GM20431 (cell line): Measurements from ENCODE around the gene TOP2A.

ENCODE experiments used
- in situ Hi-C: fragments of 300-500 bp; cut with MseI, MboI; formaldehyde crosslinking; loops from one replicate; pipeline ENCODE4 v1.15.0; 2020; ENCODE audit warnings: low sequenced_read_pairs; ENCODE audit not compliant: unreplicated experiment

TOP2A gene

GRCh38 chr17:40417609-40418427, at the start of gene TOP2A:
TSS of gene TOP2A (minus strand) at chr17:40417896. CDS start at chr17:40417791, 105 bp downstream.
- in situ Hi-C loops = no loop called here

- in situ Hi-C loops = no loop called here
Measured at GRCh38 chr17:40467281-40467867, 49.7 kb upstream of the TOP2A start.

GRCh38 chr17:40466298-40466971, 48.7 kb upstream of the TOP2A start:
- in situ Hi-C loops = no loop called here

- in situ Hi-C loops = no loop called here
Measured at GRCh38 chr17:40464392-40464855, 46.7 kb upstream of the TOP2A start.

GRCh38 chr17:40463122-40463550, 45.4 kb upstream of the TOP2A start:
- in situ Hi-C loops = no loop called here

- in situ Hi-C loops = no loop called here
Measured at GRCh38 chr17:40462343-40463121, 44.8 kb upstream of the TOP2A start.

- in situ Hi-C loops = no loop called here
Measured at GRCh38 chr17:40461732-40462342, 44.1 kb upstream of the TOP2A start.

- in situ Hi-C loops = no loop called here
Measured at GRCh38 chr17:40460968-40461731, 43.5 kb upstream of the TOP2A start.

- in situ Hi-C loops = no loop called here
Measured at GRCh38 chr17:40460604-40460967, 42.9 kb upstream of the TOP2A start.

GRCh38 chr17:40459636-40460603, 42.2 kb upstream of the TOP2A start:
- in situ Hi-C loops = no loop called here

- in situ Hi-C loops = no loop called here
Measured at GRCh38 chr17:40458851-40459482, 41.3 kb upstream of the TOP2A start.

- in situ Hi-C loops = no loop called here
Measured at GRCh38 chr17:40457964-40458791, 40.5 kb upstream of the TOP2A start.

GRCh38 chr17:40457369-40457768, 39.7 kb upstream of the TOP2A start:
- in situ Hi-C loops = no loop called here

- in situ Hi-C loops = no loop called here
Measured at GRCh38 chr17:40456396-40456951, 38.8 kb upstream of the TOP2A start.

GRCh38 chr17:40454613-40454995, 36.9 kb upstream of the TOP2A start:
- in situ Hi-C loops = no loop called here

GRCh38 chr17:40453881-40454612, 36.4 kb upstream of the TOP2A start:
- in situ Hi-C loops = no loop called here
